Smooth muscle cell (in vitro differentiated cells): ENCODE measurements around the gene DUSP21. TPM values are rescaled to one million over a fixed set of nuclear protein-coding genes. Genes with fewer than 3 reads are reported as not detected.
A peak's percentile ranks its signal among the peaks of the same experiment; 100 is the strongest.
"Not testable (repeated sequence)": the region's sequence is repeated elsewhere in the genome, so short reads cannot be mapped to it uniquely, and the experiment has no call there.

Source experiments
- DNase-seq: peaks from one replicate; lab custom pipeline; 2025; ENCODE audit not compliant: unreplicated experiment; lab: John Stamatoyannopoulos, UW
- H2AFZ ChIP-seq: fragments of 200-600 bp; sonication (generic); 2 replicates; pipeline ENCODE4 v1.6.0; 2016; ENCODE audit warnings: antibody characterized with exemption, low read depth, mild to moderate bottlenecking
- H3F3A ChIP-seq: fragments of 200-600 bp; sonication (generic); 2 replicates; pipeline ENCODE4 v1.6.0; 2017; ENCODE audit warnings: antibody characterized with exemption, low read depth
- H3K27ac ChIP-seq: fragments of 200-600 bp; sonication (generic); 2 replicates; pipeline ENCODE4 v1.5.1; 2016; ENCODE audit warnings: low read depth, mild to moderate bottlenecking
- H3K27me3 ChIP-seq: fragments of 200-600 bp; sonication (generic); 2 replicates; pipeline ENCODE4 v1.6.1; 2016; ENCODE audit warnings: low read depth, mild to moderate bottlenecking
- H3K36me3 ChIP-seq: fragments of 200-600 bp; sonication (generic); 2 replicates; pipeline ENCODE4 v1.5.1; 2016; ENCODE audit warnings: low read depth
- H3K4me1 ChIP-seq: fragments of 200-600 bp; sonication (generic); 2 replicates; pipeline ENCODE4 v1.5.1; 2016; ENCODE audit warnings: low read depth
- H3K4me2 ChIP-seq: fragments of 200-600 bp; sonication (generic); 2 replicates; pipeline ENCODE4 v1.6.0; 2016; ENCODE audit warnings: mild to moderate bottlenecking
- H3K4me3 ChIP-seq: fragments of 200-600 bp; sonication (generic); 2 replicates; pipeline ENCODE4 v1.5.1; 2016; ENCODE audit warnings: mild to moderate bottlenecking
- H3K79me2 ChIP-seq: fragments of 200-600 bp; sonication (generic); 2 replicates; pipeline ENCODE4 v1.6.0; 2016; ENCODE audit warnings: low read depth, mild to moderate bottlenecking
- H3K9ac ChIP-seq: fragments of 200-600 bp; sonication (generic); 2 replicates; pipeline ENCODE4 v1.6.0; 2016; ENCODE audit warnings: low read depth
- H3K9me3 ChIP-seq: fragments of 200-600 bp; sonication (generic); replicated peaks from 2 replicates; pipeline ENCODE4 v1.5.1; 2016; ENCODE audit warnings: low read depth
- H4K20me1 ChIP-seq: fragments of 200-600 bp; sonication (generic); 2 replicates; pipeline ENCODE4 v1.6.0; 2016; ENCODE audit warnings: low read depth
- WGBS: methylation state at CpG from one replicate; pipeline ENCODE4 v1.1.7; 2016; ENCODE audit warnings: low lambda C conversion rate; 5-methylcytosine and 5-hydroxymethylcytosine counted together
- polyA plus RNA-seq: library from polyadenylated mRNA; unstranded; fragments of >200 nt; fragmentation: Nextera tagmentation; extraction: Ambion mirVana; gene quantifications from 2 replicates; pipeline ENCODE4 v1.2.1, GENCODE V29; 2016
- total RNA-seq: library from RNA; depleted of rRNA; stranded (reverse); fragments of >200 nt; gene quantifications from 2 replicates; pipeline ENCODE4 v1.2.3, GENCODE V29; 2014
- TF ChIP-seq, protein P1 (sequence below): fragments of 200-600 bp; sonication (generic); IDR thresholded peaks from 2 replicates; pipeline ENCODE4 v1.5.1; 2017; ENCODE audit warnings: borderline replicate concordance, mild to moderate bottlenecking, antibody characterized with exemption; ENCODE audit not compliant: insufficient read depth, poor library complexity, severe bottlenecking

DUSP21 gene
- total and polyA plus RNA-seq, 2 experiments from 2014 or later: not detected

- no peaks in the 10 kb centered on the region for H3K4me1 ChIP-seq
- no peaks in the 10 kb centered on the region for H3K9me3 ChIP-seq
- no peak for DNase-seq
- 96% methylated on average over 26 of the region's 26 CpGs for WGBS
- no peak overlapping the region for H3K4me3 ChIP-seq
- TF ChIP-seq, protein P1, sequence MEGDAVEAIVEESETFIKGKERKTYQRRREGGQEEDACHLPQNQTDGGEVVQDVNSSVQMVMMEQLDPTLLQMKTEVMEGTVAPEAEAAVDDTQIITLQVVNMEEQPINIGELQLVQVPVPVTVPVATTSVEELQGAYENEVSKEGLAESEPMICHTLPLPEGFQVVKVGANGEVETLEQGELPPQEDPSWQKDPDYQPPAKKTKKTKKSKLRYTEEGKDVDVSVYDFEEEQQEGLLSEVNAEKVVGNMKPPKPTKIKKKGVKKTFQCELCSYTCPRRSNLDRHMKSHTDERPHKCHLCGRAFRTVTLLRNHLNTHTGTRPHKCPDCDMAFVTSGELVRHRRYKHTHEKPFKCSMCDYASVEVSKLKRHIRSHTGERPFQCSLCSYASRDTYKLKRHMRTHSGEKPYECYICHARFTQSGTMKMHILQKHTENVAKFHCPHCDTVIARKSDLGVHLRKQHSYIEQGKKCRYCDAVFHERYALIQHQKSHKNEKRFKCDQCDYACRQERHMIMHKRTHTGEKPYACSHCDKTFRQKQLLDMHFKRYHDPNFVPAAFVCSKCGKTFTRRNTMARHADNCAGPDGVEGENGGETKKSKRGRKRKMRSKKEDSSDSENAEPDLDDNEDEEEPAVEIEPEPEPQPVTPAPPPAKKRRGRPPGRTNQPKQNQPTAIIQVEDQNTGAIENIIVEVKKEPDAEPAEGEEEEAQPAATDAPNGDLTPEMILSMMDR: no peak
- H3K9ac ChIP-seq: no peak overlapping the region
- H3K27me3 ChIP-seq: no peaks in the 10 kb centered on the region
- no peak overlapping the region for H3K4me2 ChIP-seq
- H4K20me1 ChIP-seq: no peaks in the 10 kb centered on the region
- H3F3A ChIP-seq: no peaks in the 10 kb centered on the region
- H2AFZ ChIP-seq: no peak overlapping the region
- no peak overlapping the region for H3K27ac ChIP-seq
- H3K36me3 ChIP-seq: no peaks in the 10 kb centered on the region
- no peaks in the 10 kb centered on the region for H3K79me2 ChIP-seq
These were observed 383 bp downstream of the DUSP21 start for GRCh38 chrX:44844204-44844603.

- H3K4me3 ChIP-seq, H3F3A ChIP-seq, H3K9me3 ChIP-seq, H4K20me1 ChIP-seq, H3K4me1 ChIP-seq, H3K27me3 ChIP-seq, H3K4me2 ChIP-seq, H2AFZ ChIP-seq, H3K27ac ChIP-seq, DNase-seq, H3K79me2 ChIP-seq, H3K36me3 ChIP-seq, H3K9ac ChIP-seq: not testable (repeated sequence)
- WGBS: 84% methylated on average over 6 of the region's 6 CpGs
These were observed 7.1 kb downstream of the DUSP21 start for GRCh38 chrX:44850891-44851290.

- DNase-seq: no peak
- TF ChIP-seq, protein P1: no peak
- 67% methylated on average over 16 of the region's 16 CpGs for WGBS
- peak overlapping the region; percentile 89 for H3K4me3 ChIP-seq
- H3F3A ChIP-seq: no peaks in the 10 kb centered on the region
- peaks cover 16% of the 10 kb centered on the region for H4K20me1 ChIP-seq
- H3K9me3 ChIP-seq: no peaks in the 10 kb centered on the region
- H2AFZ ChIP-seq: no peak overlapping the region
- H3K36me3 ChIP-seq: no peaks in the 10 kb centered on the region
- H3K4me2 ChIP-seq: peak overlapping the region; percentile 89
- H3K27me3 ChIP-seq: no peaks in the 10 kb centered on the region
- H3K79me2 ChIP-seq: peaks cover 28% of the 10 kb centered on the region
- H3K4me1 ChIP-seq: peaks cover 7% of the 10 kb centered on the region
- H3K27ac ChIP-seq: peak overlapping the region; percentile 86
- H3K9ac ChIP-seq: no peak overlapping the region
These were observed 27.4 kb downstream of the DUSP21 start for GRCh38 chrX:44871114-44871645.

DNA sequence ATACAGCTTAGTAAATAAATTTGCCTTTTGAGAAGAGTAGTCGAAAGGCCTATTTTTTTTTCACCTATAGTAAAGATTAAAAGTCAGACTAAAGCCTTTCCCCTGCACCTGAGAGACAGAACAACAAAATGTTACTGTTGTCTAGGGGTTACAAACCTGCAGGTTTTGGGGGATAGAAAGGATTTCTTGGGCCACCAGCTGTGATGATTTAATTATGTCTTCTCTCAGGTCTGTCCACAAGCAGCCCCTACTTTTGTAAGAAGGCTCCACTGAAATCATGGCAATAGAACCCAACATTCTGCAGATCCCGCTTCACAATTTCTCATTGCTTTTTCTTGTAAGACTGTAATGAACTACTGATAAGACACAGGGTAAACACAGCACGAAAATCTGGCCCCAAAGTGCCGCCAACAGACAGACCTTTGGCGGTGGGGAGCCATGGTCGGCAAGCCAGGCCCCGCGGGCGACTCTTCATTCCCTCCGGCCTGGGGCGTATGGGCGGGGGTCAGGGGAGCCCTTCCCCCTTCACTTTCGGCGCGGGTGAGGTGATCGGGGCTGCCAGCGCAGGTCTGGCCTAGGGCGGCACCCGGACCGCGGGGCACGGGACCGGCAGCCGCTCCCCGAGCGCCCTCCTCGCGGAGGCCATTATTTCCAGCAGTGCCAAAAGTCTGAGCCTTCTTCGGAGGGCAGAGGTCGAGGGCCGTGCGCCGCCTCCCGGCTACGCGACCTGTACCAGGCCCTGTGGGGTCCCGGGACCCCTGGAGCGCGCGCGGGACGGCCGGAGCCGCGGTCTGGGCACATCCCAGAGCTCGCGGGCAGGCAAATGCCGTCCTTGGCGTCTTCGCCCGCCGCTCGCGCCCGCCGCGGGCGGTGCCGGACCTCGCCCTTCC is 28.4 kb downstream of the DUSP21 start:
- Histone ChIP-seq H2AFZ (no peak overlapping the region), H3K4me3 (peak overlapping the region; percentile 89), H3K79me2 (peaks cover 38% of the 10 kb centered on the region), H3K4me1 (peaks cover 8% of the 10 kb centered on the region), H3K9me3 (no peaks in the 10 kb centered on the region), H3K27me3 (no peaks in the 10 kb centered on the region), H4K20me1 (peaks cover 26% of the 10 kb centered on the region), H3K36me3 (no peaks in the 10 kb centered on the region), H3K9ac (peak overlapping the region; percentile 91), H3K4me2 (peak overlapping the region; percentile 89), H3K27ac (peak overlapping the region; percentile 86), H3F3A (no peaks in the 10 kb centered on the region)
- DNase-seq: peak; percentile 30
- TF ChIP-seq, protein P1: no peak
- 37% methylated on average over 37 of the region's 60 CpGs for WGBS
